ENCODE results near the gene UBE2N.

The UBE2N gene

DNA sequence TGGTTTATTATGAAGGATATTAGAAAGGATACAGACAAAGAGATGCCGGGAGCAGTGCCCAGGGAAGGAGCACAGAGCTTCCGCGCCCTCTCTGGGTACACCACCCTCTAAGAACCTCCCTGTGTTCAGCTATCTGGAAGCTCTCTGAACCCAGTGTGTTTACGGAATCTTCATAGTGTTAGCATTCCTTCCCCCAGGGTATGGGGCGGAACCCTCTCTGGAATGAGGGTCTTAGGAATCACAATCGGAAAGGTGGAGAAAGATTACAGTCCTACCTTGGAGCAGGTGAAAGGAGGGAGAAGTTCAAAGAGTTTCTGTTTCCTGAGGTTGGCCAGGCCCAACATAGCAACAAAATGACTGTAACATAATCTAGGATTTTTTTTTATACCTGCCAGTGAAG is 70.8 kb downstream of the UBE2N start:
- Histone ChIP-seq H3K4me1 (ENCODE audit: low read length) (no peaks in the 10 kb centered on the region), H3K79me2 (ENCODE audit: low read length) (no peaks in the 10 kb centered on the region), H3F3A (ENCODE audit: insufficient read depth, low read length) (no peaks in the 10 kb centered on the region), H3K27me3 (replicated peaks; ENCODE audit: insufficient read depth, low read length) (no peaks in the 10 kb centered on the region), H3K4me3 (ENCODE audit: low read length) (no peak overlapping the region), H4K20me1 (ENCODE audit: insufficient read depth, low read length) (no peaks in the 10 kb centered on the region), H3K36me3 (replicated peaks; ENCODE audit: insufficient read depth, low read length) (no peaks in the 10 kb centered on the region), H3K9me2 (replicated peaks; ENCODE audit: insufficient read depth, low read length) (no peaks in the 10 kb centered on the region), H3K9me3 (replicated peaks; ENCODE audit: insufficient read depth, low read length) (no peaks in the 10 kb centered on the region), H3K4me2 (ENCODE audit: low read depth, low read length) (no peak overlapping the region), H3K9ac (ENCODE audit: low read length) (no peak overlapping the region), H2AFZ (ENCODE audit: low read length) (no peak overlapping the region), H3K27ac (ENCODE audit: low read length) (no peak overlapping the region)
- TF ChIP-seq, protein P1, sequence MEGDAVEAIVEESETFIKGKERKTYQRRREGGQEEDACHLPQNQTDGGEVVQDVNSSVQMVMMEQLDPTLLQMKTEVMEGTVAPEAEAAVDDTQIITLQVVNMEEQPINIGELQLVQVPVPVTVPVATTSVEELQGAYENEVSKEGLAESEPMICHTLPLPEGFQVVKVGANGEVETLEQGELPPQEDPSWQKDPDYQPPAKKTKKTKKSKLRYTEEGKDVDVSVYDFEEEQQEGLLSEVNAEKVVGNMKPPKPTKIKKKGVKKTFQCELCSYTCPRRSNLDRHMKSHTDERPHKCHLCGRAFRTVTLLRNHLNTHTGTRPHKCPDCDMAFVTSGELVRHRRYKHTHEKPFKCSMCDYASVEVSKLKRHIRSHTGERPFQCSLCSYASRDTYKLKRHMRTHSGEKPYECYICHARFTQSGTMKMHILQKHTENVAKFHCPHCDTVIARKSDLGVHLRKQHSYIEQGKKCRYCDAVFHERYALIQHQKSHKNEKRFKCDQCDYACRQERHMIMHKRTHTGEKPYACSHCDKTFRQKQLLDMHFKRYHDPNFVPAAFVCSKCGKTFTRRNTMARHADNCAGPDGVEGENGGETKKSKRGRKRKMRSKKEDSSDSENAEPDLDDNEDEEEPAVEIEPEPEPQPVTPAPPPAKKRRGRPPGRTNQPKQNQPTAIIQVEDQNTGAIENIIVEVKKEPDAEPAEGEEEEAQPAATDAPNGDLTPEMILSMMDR (IDR thresholded peaks at IDR 0.05; ENCODE audit: low read length), result no peak
- TF ChIP-seq EZH2phosphoT487 (IDR thresholded peaks at IDR 0.05; ENCODE audit: low read length) (no peak), EZH2 (optimal IDR thresholded peaks at IDR 0.05; ENCODE audit: low read depth, low read length) (no peak)
- no peak for DNase-seq

DNA sequence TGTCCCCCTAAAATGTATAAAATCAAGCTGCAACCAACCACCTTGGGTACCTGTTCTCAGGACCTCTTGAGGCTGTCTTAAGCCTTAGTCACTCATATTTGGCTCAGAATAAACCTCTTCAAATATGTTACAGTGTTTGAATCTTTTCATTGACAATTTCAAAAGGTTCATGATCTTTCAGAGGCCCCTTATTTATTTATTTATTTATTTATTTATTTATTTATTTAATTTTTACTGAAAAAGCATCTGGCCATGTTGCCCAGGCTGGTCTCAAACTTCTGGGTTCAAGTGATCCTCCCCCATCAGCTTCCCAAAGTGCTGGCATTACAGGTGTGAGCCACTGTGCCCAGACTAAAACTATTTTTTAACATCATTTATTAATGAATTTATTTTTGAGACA is 72.2 kb downstream of the UBE2N start:
- no peaks in the 10 kb centered on the region for H3K79me2 ChIP-seq (ENCODE audit: low read length)
- no peaks in the 10 kb centered on the region for H3F3A ChIP-seq (ENCODE audit: insufficient read depth, low read length)
- H3K9me3 ChIP-seq (replicated peaks; ENCODE audit: insufficient read depth, low read length), result no peaks in the 10 kb centered on the region
- no peaks in the 10 kb centered on the region for H4K20me1 ChIP-seq (ENCODE audit: insufficient read depth, low read length)
- no peaks in the 10 kb centered on the region for H3K27me3 ChIP-seq (replicated peaks; ENCODE audit: insufficient read depth, low read length)
- no peak overlapping the region for H3K27ac ChIP-seq (ENCODE audit: low read length)
- H3K4me1 ChIP-seq (ENCODE audit: low read length), result no peaks in the 10 kb centered on the region
- no peak for DNase-seq
- no peak overlapping the region for H3K9ac ChIP-seq (ENCODE audit: low read length)
- no peaks in the 10 kb centered on the region for H3K9me2 ChIP-seq (replicated peaks; ENCODE audit: insufficient read depth, low read length)
- H3K36me3 ChIP-seq (replicated peaks; ENCODE audit: insufficient read depth, low read length), result no peaks in the 10 kb centered on the region
- no peak overlapping the region for H3K4me3 ChIP-seq (ENCODE audit: low read length)
- H2AFZ ChIP-seq (ENCODE audit: low read length), result no peak overlapping the region
- TF ChIP-seq EZH2phosphoT487 (IDR thresholded peaks at IDR 0.05; ENCODE audit: low read length), result no peak
- TF ChIP-seq, protein P1 (IDR thresholded peaks at IDR 0.05; ENCODE audit: low read length), result no peak
- TF ChIP-seq EZH2 (optimal IDR thresholded peaks at IDR 0.05; ENCODE audit: low read depth, low read length), result no peak
- H3K4me2 ChIP-seq (ENCODE audit: low read depth, low read length), result no peak overlapping the region

DNA sequence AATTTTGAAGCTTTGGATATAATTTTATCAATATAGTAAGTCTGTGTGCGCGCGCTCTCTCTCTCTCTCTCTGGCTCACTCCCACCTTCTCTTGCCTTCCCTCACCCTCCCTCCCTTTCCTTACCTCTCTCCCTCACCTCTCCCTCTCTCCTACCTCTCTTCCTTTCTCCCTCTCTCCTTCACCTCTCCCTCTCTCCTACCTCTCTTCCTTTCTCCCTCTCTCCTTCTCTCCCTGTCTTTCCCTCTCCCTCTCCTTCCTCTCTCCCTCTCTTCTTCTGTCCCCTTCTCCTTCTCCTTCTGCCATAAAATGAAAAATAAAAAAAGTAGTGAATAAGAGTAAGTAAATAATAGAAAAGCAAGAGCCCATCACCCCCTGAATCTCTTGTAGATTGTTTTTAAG is 73.0 kb downstream of the UBE2N start:
- Histone ChIP-seq H3K4me2 (ENCODE audit: low read depth, low read length) (no peak overlapping the region), H3K27ac (ENCODE audit: low read length) (no peak overlapping the region), H3K9me3 (replicated peaks; ENCODE audit: insufficient read depth, low read length) (no peaks in the 10 kb centered on the region), H3F3A (ENCODE audit: insufficient read depth, low read length) (no peaks in the 10 kb centered on the region), H3K9me2 (replicated peaks; ENCODE audit: insufficient read depth, low read length) (no peaks in the 10 kb centered on the region), H3K9ac (ENCODE audit: low read length) (no peak overlapping the region), H3K79me2 (ENCODE audit: low read length) (no peaks in the 10 kb centered on the region), H3K36me3 (replicated peaks; ENCODE audit: insufficient read depth, low read length) (no peaks in the 10 kb centered on the region), H2AFZ (ENCODE audit: low read length) (no peak overlapping the region), H3K27me3 (replicated peaks; ENCODE audit: insufficient read depth, low read length) (no peaks in the 10 kb centered on the region), H4K20me1 (ENCODE audit: insufficient read depth, low read length) (no peaks in the 10 kb centered on the region), H3K4me3 (ENCODE audit: low read length) (no peak overlapping the region), H3K4me1 (ENCODE audit: low read length) (no peaks in the 10 kb centered on the region)
- no peak for DNase-seq
- no peak for TF ChIP-seq EZH2phosphoT487 (IDR thresholded peaks at IDR 0.05; ENCODE audit: low read length)
- TF ChIP-seq EZH2 (optimal IDR thresholded peaks at IDR 0.05; ENCODE audit: low read depth, low read length), result no peak
- TF ChIP-seq, protein P1 (IDR thresholded peaks at IDR 0.05; ENCODE audit: low read length), result no peak
